LHCN-M2 (cell line): ENCODE measurements around the gene CENPU. TPM values are rescaled to one million over a fixed set of nuclear protein-coding genes. Genes with fewer than 3 reads are reported as not detected.
A peak's percentile ranks its signal among the peaks of the same experiment; 100 is the strongest.

ENCODE experiments used
- DNase-seq: peaks from one replicate; pipeline ENCODE4 v3.0.0-alpha.2; 2012; ENCODE audit warnings: low read depth
- total RNA-seq: library from RNA; depleted of rRNA; stranded (reverse); fragments of >200 nt; gene quantifications from 2 replicates; pipeline ENCODE4 v1.2.3, GENCODE V29; 2014

CENPU gene
- total RNA-seq, 1 experiment from 2014 or later, result 85.5 TPM

- no peak for DNase-seq
Observed at GRCh38 chr4:184712322-184712721, 21.6 kb downstream of the CENPU start.

- no peak for DNase-seq
Observed at GRCh38 chr4:184706453-184706852, 27.4 kb downstream of the CENPU start.

GRCh38 chr4:184705692-184706091, 28.2 kb downstream of the CENPU start:
- no peak for DNase-seq

GRCh38 chr4:184702114-184702513, 31.8 kb downstream of the CENPU start:
- DNase-seq, result no peak

GRCh38 chr4:184699941-184700340, 34.0 kb downstream of the CENPU start:
- no peak for DNase-seq

- DNase-seq, result no peak
Observed at GRCh38 chr4:184697956-184698355, 35.9 kb downstream of the CENPU start.

- DNase-seq, result no peak
Observed at GRCh38 chr4:184695178-184695896, 38.6 kb downstream of the CENPU start.

GRCh38 chr4:184694412-184694956, 39.4 kb downstream of the CENPU start:
- no peak for DNase-seq

- no peak for DNase-seq
Observed at GRCh38 chr4:184693056-184693455, 40.8 kb downstream of the CENPU start.

GRCh38 chr4:184689681-184690080, 44.2 kb downstream of the CENPU start:
- DNase-seq, result no peak

GRCh38 chr4:184688447-184688846, 45.4 kb downstream of the CENPU start:
- DNase-seq, result peak; percentile 90

- DNase-seq, result no peak
Observed at GRCh38 chr4:184688005-184688404, 45.9 kb downstream of the CENPU start.

- peak; percentile 77 for DNase-seq
Observed at GRCh38 chr4:184684491-184685189, 49.3 kb downstream of the CENPU start.

- DNase-seq, result no peak
Observed at GRCh38 chr4:184681916-184682315, 52.0 kb downstream of the CENPU start.

- DNase-seq, result no peak
Observed at GRCh38 chr4:184680698-184681097, 53.2 kb downstream of the CENPU start.

GRCh38 chr4:184675821-184676492, 57.9 kb downstream of the CENPU start:
- no peak for DNase-seq

- no peak for DNase-seq
Observed at GRCh38 chr4:184675018-184675417, 58.9 kb downstream of the CENPU start.

GRCh38 chr4:184674011-184674410, 59.9 kb downstream of the CENPU start:
- no peak for DNase-seq

GRCh38 chr4:184672741-184673140, 61.2 kb downstream of the CENPU start:
- no peak for DNase-seq

- DNase-seq, result no peak
Observed at GRCh38 chr4:184671101-184671500, 62.8 kb downstream of the CENPU start.

- no peak for DNase-seq
Observed at GRCh38 chr4:184669251-184669650, 64.6 kb downstream of the CENPU start.

- DNase-seq, result no peak
Observed at GRCh38 chr4:184668511-184669114, 65.3 kb downstream of the CENPU start.
